IPS-NIHi7 (cell line): ENCODE measurements around the gene AKR1C8.

Experiments
- DNase-seq: peaks from one replicate; pipeline ENCODE4 v3.0.0; 2012; ENCODE audit warnings: mixed read lengths; ENCODE audit errors: extremely low spot score

AKR1C8 gene

DNA sequence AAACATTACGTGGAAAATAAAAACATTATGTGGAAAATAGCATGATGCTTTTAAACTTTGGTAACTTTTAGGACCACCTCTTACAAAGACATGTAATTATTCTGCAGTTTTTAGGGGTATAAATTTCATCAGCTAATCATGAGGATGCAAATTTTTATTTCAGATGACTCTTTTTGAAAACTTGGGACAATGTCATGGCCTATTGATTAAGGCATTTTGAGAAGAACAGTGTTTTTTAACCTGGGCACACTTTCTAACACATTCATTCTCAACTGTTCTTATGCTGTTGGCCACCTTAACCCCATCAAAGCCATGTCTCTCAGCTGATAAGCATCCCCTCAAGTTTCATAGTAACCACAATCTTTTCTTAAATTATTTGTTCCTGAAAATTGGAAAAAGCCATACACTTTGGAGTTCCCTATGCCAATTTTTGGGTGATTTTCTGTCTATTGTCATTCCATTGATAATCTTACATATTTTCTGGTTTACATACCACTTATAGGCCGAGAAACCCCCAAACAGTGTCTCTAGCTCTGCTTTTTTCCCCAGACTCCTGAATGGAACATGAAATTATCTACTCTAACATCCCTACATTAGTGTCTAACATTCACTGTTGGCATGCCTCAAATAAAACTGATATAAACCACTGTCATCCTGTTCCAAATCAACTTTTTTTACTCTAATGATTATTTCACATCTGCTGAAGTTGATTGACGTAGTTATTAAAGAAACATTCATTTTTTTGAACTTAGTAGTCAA lies 76.1 kb downstream of the AKR1C8 start:
- DNase-seq: no peak

DNA sequence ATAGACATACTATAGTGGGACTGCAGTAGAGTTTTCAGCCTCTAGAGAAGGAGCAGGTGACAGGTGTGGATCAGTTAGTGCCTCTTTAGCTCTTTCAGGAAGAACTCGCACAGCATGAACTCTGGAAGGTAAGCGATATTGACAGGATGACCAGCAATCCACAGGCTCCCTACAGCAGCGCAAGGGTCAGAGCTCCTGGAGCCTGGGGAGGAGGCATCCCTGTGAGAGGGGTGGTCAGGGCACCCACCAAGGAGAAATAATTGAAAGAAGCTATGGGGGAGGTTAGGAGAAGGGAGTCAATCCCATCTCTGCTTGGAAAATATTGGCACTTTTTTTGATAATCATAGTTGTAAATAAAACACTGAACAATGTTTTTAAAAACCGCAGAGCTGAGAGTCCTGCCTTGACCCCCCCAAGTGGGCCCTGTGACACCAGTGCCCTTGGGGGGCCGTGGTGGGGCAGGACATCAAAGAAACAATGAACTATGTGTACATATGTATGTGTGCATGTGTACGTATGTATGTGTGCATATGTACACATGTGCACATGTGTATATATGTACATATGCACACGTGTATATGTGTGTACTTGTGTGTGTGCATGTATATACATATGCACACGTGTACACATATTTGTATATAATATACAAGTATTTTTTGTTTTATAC lies 77.0 kb downstream of the AKR1C8 start:
- no peak for DNase-seq

DNA sequence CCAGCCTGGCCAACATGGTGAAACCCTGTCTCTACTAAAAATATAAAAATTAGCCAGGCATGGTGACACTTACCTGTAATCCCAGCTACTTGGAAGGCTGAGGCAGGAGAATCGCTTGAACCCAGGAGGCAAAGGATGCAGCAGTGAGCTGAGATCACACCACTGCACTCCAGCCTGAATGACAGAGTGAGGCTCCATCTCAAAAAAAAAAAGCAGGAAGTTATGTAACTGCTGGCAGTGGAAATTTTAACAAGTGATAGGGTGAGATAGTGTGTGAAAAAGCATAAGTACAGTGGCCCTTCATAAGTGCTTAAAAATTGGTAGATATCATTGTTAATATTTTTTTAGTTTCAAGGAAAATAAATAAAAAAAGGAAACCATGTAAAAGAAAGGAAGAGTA lies 78.4 kb downstream of the AKR1C8 start:
- no peak for DNase-seq

DNA sequence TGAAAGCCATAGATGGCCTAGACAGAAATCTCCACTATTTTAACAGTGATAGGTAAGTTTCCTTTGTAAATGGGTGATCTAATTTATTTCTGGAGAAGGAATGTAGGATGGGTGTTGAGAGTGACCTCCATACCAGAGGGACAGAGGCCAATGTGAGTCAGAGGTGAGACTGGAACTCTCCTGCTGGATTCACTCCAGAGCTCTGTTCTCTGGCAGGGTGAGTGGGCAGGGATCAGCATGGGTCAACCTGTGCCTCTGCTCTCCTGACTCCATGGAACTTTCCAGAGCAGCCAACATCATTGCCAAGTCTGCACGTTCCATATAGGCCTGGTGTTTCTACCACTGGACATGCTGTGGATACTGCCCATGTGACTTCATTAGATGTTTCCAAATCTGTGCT lies 79.3 kb downstream of the AKR1C8 start:
- DNase-seq: no peak
